Astrocyte of the spinal cord (primary cell): ENCODE measurements around the gene NUDT9.
"Not testable (repeated sequence)": the region's sequence is repeated elsewhere in the genome, so short reads cannot be mapped to it uniquely, and the experiment has no call there.

Source experiments
- DNase-seq: peaks from one replicate; pipeline ENCODE4 v3.0.0; 2011; ENCODE audit warnings: low read depth, low spot score
- H3K4me3 ChIP-seq: 2 replicates; pipeline ENCODE4 v1.5.1; 2011; ENCODE audit warnings: low read depth, mild to moderate bottlenecking, low read length, moderate library complexity
- in situ Hi-C: cut with HindIII; loops from 2 replicates; pipeline ENCODE4 v1.10.0; 2017; ENCODE audit warnings: low sequenced_read_pairs
- TF ChIP-seq, protein P1 (sequence below): IDR thresholded peaks from 2 replicates; pipeline ENCODE4 v1.5.1; 2012; ENCODE audit warnings: low read depth, mild to moderate bottlenecking, low read length, inconsistent platforms

NUDT9 gene, protein sequence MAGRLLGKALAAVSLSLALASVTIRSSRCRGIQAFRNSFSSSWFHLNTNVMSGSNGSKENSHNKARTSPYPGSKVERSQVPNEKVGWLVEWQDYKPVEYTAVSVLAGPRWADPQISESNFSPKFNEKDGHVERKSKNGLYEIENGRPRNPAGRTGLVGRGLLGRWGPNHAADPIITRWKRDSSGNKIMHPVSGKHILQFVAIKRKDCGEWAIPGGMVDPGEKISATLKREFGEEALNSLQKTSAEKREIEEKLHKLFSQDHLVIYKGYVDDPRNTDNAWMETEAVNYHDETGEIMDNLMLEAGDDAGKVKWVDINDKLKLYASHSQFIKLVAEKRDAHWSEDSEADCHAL

DNA sequence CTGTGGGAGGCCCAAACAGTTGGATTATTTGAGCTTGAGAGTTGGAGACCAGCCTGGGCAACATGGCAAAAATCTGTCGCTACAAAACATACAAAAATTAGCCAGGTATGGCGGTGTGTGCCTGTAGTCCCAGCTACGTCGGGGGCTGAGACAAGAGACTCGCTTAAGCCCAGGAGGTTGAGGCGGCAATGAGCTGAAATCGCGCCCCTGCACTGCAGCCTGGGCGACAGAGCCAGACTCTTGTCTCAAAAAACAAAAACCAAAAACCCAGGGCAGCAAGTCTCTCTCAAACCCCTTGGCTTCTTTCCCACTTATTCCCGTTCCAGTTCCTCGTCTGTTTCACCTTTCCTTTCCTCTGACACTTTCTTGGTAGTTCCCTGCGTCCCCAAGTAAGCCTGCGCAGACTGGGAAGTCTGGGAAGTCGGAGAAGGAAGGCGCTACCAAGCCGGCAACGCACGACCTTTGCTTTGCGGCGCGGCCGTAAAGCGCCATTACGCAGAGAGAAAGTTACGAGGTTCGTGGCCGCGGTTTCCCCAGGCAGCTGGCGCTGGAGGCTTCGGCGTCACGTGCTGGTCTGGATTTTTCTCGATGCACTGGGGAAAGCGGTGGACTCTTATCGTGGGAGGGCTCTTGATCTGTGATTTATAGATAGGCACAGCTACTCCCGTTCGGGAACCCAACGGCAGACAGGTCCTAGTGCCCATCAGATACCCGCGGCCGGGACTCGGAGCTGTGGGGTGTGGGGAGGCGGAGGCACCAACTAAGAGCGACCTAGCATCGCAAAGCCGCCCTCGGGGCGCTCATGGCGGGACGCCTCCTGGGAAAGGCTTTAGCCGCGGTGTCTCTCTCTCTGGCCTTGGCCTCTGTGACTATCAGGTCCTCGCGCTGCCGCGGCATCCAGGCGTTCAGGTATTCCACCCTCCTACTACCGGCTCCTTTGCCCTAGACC is at the start of gene NUDT9:
Gene NUDT9, plus strand, starts transcription at position 470 of the 949 bp plus-strand sequence. Its CDS starts 333 bp downstream, at position 803.
- peak within 1 kb of the TSS; percentile 72 for H3K4me3 ChIP-seq
- in situ Hi-C loops = no loop called here
- peak; percentile 98 for DNase-seq
- TF ChIP-seq, protein P1, sequence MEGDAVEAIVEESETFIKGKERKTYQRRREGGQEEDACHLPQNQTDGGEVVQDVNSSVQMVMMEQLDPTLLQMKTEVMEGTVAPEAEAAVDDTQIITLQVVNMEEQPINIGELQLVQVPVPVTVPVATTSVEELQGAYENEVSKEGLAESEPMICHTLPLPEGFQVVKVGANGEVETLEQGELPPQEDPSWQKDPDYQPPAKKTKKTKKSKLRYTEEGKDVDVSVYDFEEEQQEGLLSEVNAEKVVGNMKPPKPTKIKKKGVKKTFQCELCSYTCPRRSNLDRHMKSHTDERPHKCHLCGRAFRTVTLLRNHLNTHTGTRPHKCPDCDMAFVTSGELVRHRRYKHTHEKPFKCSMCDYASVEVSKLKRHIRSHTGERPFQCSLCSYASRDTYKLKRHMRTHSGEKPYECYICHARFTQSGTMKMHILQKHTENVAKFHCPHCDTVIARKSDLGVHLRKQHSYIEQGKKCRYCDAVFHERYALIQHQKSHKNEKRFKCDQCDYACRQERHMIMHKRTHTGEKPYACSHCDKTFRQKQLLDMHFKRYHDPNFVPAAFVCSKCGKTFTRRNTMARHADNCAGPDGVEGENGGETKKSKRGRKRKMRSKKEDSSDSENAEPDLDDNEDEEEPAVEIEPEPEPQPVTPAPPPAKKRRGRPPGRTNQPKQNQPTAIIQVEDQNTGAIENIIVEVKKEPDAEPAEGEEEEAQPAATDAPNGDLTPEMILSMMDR = no peak

DNA sequence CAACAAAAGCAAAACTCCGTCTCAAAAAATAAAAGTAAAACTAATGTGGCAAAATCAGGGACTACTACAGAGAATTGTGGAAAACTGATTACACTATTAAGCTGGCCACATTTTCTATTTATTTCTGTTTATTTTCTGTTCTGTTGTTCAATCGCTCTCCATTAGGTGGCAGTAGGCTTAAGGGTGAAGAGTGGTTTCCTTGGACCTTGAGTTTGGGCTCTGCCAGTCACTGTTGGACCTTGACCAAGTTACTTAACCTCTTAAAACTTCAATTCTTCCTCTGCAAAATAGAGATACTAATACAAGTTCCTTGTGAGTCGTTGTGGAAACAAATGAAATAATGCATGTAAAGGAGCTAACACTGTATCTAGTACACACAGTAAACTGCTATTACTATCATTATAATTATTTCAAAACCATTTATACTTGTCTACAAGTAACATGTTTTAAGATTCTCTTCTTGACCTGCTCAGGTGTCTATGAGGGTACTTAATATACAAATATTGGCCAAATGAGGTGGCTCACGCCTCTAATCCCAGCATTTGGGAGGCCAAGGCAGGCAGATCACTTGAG is 46.6 kb upstream of the NUDT9 start:
- no peak overlapping the region for H3K4me3 ChIP-seq
- in situ Hi-C loops = no loop called here
- TF ChIP-seq, protein P1 = peak; percentile 72
- DNase-seq = peak; percentile 77

DNA sequence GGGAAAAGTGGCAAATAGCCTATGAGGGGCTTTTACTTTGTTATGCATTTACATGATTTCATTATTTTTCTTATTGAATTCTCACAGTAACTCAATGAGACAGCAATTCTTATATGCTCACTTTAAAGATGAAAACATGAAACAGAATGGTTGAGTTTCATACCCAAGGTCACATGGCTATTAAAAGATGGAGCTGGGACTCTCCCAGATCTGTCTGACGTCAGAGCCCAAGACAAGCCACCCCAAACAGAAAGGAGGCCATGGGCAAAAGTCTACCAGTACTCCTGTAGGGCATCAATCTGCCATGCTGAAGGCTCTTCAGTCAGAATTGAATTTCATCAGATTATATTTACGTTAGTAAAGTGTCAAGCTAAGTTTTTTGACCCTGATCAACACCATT is 44.6 kb upstream of the NUDT9 start:
- in situ Hi-C loops = no loop called here
- DNase-seq = no peak
- TF ChIP-seq, protein P1 = no peak
- H3K4me3 ChIP-seq = no peak overlapping the region

DNA sequence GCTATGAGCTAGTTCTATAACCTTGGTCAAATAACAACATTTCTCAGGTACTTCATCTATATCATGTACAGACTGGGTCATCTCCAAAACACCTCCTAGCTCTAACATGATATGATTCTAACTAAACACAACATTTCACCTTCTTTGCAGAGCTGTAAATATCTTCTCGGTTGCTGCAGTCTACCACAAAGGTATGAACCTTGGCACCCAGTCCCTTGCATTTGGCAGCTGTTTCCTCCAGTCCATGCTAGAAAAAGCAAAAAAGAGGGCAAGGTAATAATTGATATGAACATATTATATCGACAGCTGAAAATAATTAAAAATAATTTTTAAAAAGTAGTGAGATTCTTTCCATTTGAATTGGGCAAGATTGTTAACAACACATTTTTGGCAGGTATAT is 40.3 kb upstream of the NUDT9 start:
- TF ChIP-seq, protein P1 = no peak
- in situ Hi-C loops = no loop called here
- no peak for DNase-seq
- H3K4me3 ChIP-seq = no peak overlapping the region

DNA sequence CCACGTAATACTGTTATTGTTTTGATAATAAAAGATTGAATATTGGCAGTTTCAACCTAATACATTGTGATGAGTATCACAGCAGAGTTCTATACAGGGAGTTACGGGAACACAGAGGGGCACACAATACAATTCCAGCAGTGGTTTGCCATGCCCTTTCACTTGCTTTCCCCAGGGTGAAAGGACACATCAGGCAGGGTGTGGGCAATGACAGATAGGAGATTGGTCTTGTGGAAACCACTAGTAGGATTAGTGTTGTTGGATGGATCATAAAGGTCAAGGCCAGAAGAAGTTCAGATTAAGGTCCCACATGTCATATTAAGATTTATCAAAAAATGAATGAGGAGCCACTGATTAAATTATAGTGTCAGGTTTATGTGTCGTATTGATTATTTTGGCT is 39.4 kb upstream of the NUDT9 start:
- no peak for DNase-seq
- no peak overlapping the region for H3K4me3 ChIP-seq
- TF ChIP-seq, protein P1 = no peak
- in situ Hi-C loops = no loop called here

DNA sequence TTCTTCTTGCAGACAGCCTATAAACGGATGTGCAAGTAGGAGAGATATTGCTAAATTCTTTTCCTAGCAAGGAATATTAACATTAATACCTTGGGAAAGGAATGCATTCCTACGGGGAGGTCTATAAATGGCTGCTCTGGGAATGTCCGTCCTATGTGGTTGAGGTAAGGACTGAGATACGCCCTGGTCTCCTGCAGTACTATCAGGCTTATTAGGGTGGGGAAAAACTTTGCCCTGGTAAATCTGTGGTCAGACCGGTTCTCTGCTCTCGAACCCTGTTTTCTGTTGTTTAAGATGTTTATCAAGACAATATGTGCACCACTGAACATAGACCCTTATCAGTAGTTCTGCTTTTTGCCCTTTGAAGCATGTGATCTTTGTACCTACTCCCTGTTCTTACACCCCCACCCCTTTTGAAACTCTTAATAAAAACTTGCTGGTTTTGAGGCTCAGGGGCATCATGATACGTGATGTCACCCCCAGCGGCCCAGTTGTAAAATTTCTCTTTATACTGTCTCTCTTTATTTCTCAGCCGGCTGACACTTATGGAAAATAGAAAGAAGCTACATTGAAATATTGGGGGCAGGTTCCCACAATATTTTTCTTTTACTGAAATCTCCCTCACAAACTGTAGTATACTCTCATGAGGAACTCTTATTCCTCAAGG is 37.8 kb upstream of the NUDT9 start:
- H3K4me3 ChIP-seq, in situ Hi-C loops, DNase-seq: not testable (repeated sequence)
